Activated CD8-positive, alpha-beta memory T cell treated with anti-CD3 and anti-CD28 coated beads for 48 hours (primary cell): ENCODE data around the gene ZRANB2.

ENCODE experiments used
- DNase-seq, 3 experiments: peaks; one replicate each; pipeline ENCODE4 v3.0.0-alpha.2; 2020; ENCODE audit warnings: low read depth in 2 of 3, low spot score in 2 of 3

Gene ZRANB2

DNA sequence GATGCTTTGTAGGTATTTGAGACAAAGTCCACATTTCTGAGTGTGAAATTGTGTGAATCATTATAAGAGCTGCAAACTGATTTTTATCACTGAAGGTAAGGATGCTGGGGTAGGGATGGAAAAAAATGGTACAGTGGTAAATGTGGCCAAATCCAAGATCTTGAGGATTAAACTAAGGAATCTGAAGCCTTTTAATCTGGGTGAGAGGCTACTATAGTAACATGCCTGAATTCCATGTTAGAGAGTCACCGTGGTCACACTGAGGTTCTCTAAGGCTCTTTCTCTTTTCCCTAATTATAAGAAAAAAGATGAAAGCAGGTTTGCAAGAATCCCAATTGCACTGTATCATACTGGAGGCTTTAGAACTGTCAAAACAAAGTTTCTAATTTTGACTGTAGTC is 50.8 kb downstream of the ZRANB2 start:
- DNase-seq: no peak

DNA sequence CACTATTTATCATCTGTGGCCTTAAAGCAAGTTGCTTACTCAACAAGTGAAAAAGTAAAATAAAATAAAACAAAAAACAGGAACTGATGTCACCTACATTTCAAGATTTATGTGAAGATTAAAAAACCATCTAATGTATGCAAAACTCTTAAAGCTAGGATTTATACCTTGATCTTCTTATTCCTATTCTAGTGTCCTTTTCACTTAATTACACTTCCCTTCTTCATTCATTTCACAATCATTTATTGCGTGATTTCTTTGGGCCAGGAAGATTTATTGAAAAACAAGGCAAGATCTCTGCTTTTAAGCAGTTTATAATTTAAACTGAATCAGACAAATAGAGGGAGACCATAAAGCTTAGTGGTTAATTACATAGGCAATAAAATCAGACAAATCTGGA is 51.9 kb downstream of the ZRANB2 start:
- DNase-seq: no peak

- no peak for DNase-seq
Measured at GRCh38 chr1:71027991-71028390, 52.8 kb downstream of the ZRANB2 start.

GRCh38 chr1:71026093-71026492 is 54.7 kb downstream of the ZRANB2 start:
- no peak for DNase-seq

DNA sequence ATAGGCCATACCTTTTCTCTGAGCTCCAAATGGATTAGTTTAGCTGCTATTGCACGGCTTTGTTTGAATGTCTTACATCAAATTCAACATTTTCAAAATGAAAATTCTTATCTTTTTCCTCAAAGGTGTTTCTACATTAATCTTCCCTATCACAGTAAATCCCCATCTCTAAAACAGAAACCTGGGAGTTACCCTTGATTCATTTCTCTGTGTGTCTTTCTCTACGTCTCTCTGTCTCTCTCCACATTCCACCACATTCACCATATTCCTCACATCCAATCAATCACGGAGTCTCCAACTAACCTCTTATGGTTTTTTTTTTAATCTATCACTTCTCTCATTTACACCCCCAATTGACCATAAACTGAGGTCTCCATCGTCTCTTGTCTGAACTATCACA is 57.3 kb downstream of the ZRANB2 start:
- no peak for DNase-seq

GRCh38 chr1:71019233-71019969 is 61.4 kb downstream of the ZRANB2 start:
- DNase-seq: no peak

DNA sequence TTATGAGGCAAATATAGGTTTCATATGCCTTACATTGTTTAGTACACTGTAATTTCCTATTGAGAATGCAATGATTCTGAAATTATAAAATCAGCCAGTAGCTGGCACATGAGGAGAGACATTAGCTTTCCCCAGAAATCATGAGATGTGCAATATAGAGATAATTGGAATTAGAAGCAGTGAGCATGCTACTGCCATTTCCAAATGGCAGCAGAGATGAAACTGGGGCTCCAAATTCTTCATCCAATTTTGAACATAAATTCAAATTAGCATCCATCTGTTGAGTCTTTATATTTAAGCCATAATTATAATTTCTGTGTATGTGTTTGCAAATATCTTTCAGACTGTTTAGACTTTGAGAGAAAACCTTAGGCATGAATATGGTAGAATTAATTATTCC is 62.0 kb downstream of the ZRANB2 start:
- DNase-seq: no peak

DNA sequence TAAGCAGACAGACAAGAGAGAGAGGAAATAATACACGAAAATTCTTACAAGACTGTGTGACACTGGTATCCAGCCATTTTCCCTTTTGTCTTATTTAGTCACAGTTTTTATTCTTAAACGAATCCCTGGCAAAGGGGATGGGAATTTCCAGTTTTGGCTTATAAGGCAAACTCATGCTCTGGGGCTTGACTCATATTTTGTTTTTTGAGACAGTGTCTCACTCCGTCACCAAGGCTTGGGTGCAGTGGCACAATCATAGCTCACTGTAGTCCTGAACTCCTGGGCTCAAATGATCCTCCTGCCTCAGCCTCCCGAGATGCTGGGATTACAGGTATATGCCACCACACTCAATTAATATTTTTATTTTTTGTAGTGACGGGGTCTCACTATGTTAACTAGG is 65.1 kb downstream of the ZRANB2 start:
- no peak for DNase-seq

DNA sequence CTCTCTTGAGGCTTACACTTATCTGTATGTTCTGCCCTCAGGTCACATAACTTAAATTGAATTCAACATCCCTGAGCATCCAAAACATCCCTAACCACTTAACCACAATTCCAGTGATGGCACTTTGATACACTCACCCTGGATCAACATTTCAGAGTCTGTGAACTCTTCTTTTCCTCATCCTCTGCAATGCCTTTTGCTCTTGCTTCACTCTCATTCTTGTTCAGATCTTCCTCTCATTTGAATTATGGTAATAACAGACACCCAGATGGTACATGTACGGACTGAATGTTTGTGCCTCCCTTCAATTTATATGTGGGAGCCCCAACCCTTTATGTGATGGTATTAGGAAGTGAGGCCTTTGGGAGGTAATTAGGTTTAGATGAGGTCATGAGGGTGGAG is 66.7 kb downstream of the ZRANB2 start:
- no peak for DNase-seq
